A673 (cell line): Measurements from ENCODE around the gene CAP2. TPM values are rescaled to one million over a fixed set of nuclear protein-coding genes. Genes with fewer than 3 reads are reported as not detected.

Experiments used
- BruUV-seq: library from RNA; stranded (reverse); fragments of 400-500 nt; replicated peaks from 2 replicates; lab custom pipeline; 2021; lab: Mats Ljungman, UMichigan
- CTCF ChIA-PET: fragments of 300-600 bp; sonication (Branson Sonifier 250); formaldehyde crosslinking; loops from one replicate; lab custom pipeline; 2022; ENCODE audit warnings: antibody characterized with exemption; lab: Charles Lee
- POLR2A ChIA-PET: fragments of 300-600 bp; sonication (Branson Sonifier 250); formaldehyde crosslinking; loops from one replicate; lab custom pipeline; 2022; ENCODE audit warnings: antibody characterized with exemption; ENCODE audit not compliant: low non-redundant PET; lab: Charles Lee
- DNase-seq: peaks from one replicate; pipeline ENCODE4 v3.0.0-alpha.2; 2015; ENCODE audit warnings: low spot score
- H3K27ac ChIP-seq: fragments of 200-600 bp; sonication (generic); 2 replicates; pipeline ENCODE4 v1.5.1; 2016; ENCODE audit warnings: mixed run types, low read depth, mild to moderate bottlenecking, mixed read lengths, antibody characterized with exemption, low read length; ENCODE audit not compliant: poor library complexity, severe bottlenecking
- H3K27me3 ChIP-seq: fragments of 200-600 bp; sonication (generic); replicated peaks from 2 replicates; pipeline ENCODE4 v1.6.1; 2017; ENCODE audit warnings: mixed run types, low read depth, mild to moderate bottlenecking, mixed read lengths, antibody characterized with exemption, low read length; ENCODE audit not compliant: insufficient read depth, poor library complexity
- H3K36me3 ChIP-seq: fragments of 200-600 bp; sonication (generic); 2 replicates; pipeline ENCODE4 v1.6.1; 2016; ENCODE audit warnings: mixed run types, mild to moderate bottlenecking, mixed read lengths, antibody characterized with exemption, low read length; ENCODE audit not compliant: insufficient read depth, poor library complexity, severe bottlenecking
- H3K4me1 ChIP-seq: fragments of 200-600 bp; sonication (generic); 2 replicates; pipeline ENCODE4 v1.6.1; 2017; ENCODE audit warnings: mixed run types, mild to moderate bottlenecking, mixed read lengths, antibody characterized with exemption, low read length; ENCODE audit not compliant: insufficient read depth, poor library complexity, severe bottlenecking
- H3K4me3 ChIP-seq: fragments of 200-600 bp; sonication (generic); 2 replicates; pipeline ENCODE4 v1.5.1; 2016; ENCODE audit warnings: low read depth, mixed run types, mild to moderate bottlenecking, mixed read lengths, low read length; ENCODE audit not compliant: poor library complexity, severe bottlenecking
- H3K9me3 ChIP-seq: fragments of 200-600 bp; sonication (generic); 2 replicates; pipeline ENCODE4 v1.6.1; 2016; ENCODE audit warnings: mixed run types, low read depth, mild to moderate bottlenecking, mixed read lengths, antibody characterized with exemption, low read length; ENCODE audit not compliant: poor library complexity, severe bottlenecking
- CTCF ChIP-seq: fragments of 300-800, 200-600 bp; sonication (generic); conservative IDR thresholded peaks from 2 replicates; pipeline ENCODE4 v1.5.1; 2017; ENCODE audit warnings: low read depth, mild to moderate bottlenecking, antibody characterized with exemption, low read length, moderate library complexity, mixed read lengths
- EZH2 ChIP-seq: fragments of 200-600 bp; sonication (generic); IDR thresholded peaks from 2 replicates; pipeline ENCODE4 v1.6.1; 2017; ENCODE audit warnings: borderline replicate concordance, low read depth, mild to moderate bottlenecking, mixed read lengths, antibody characterized with exemption, low read length; ENCODE audit not compliant: poor library complexity, severe bottlenecking
- intact Hi-C: fragments of 100-400 bp; cut with micrococcal nuclease; formaldehyde crosslinking; loops from one replicate; pipeline ENCODE4 v1.10.0; 2022; ENCODE audit not compliant: unreplicated experiment
- total RNA-seq: library from RNA; stranded (reverse); gene quantifications from 2 replicates; pipeline ENCODE4 v1.2.3, GENCODE V29; 2021

The CAP2 gene
- total RNA-seq, 1 experiment from 2014 or later = 20.8 TPM

GRCh38 chr6:17600527-17601385, 207.4 kb downstream of the CAP2 start:
- intact Hi-C loops = loop anchor here (5.0 kb wide), 2 partner anchors 202 to 217 kb away; no protein-coding TSS in a partner anchor
- BruUV-seq = no TSS peak

DNA sequence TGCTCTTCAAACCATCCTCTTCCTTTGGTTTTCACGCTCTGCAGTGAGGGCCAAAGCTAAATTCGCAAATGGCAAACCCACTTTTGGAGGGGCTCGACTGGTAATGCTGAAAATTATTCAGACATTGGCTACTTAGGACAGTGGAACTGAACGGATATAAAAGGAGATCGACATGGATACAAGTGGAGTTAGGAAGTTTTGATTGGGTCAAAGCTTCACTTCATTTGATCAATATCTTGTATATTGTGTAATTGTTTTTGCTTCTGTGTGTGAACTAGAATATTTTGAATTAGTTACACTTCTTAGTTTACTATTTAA, 207.9 kb downstream of the CAP2 start:
- H3K9me3 ChIP-seq = no peaks in the 10 kb centered on the region
- ChIA-PET POLR2A (no interaction called here), CTCF (interaction anchor here (1.4 kb wide), 1 partner anchor 17 kb away, joined by 4 read pairs; no protein-coding TSS in a partner anchor)
- intact Hi-C loops = loop anchor here (5.0 kb wide), 2 partner anchors 201 to 216 kb away; no protein-coding TSS in a partner anchor
- H3K4me1 ChIP-seq = peaks cover 14% of the 10 kb centered on the region
- peak; percentile 13 for DNase-seq
- H3K27ac ChIP-seq = peak overlapping the region; percentile 88
- peak overlapping the region; percentile 90 for H3K4me3 ChIP-seq
- no peaks in the 10 kb centered on the region for H3K27me3 ChIP-seq
- TF ChIP-seq EZH2 (no peak), CTCF (no peak)
- BruUV-seq = TSS peak; percentile 50
- H3K36me3 ChIP-seq = no peaks in the 10 kb centered on the region

More at GRCh38 chr6:17600527-17601385, 207.4 kb downstream of the CAP2 start:
- H3K4me3 ChIP-seq = peak overlapping the region; percentile 90
- no peaks in the 10 kb centered on the region for H3K27me3 ChIP-seq
- ChIA-PET CTCF (interaction anchor here (0.6 to 1.4 kb wide), 2 partner anchors 17 to 216 kb away, joined by 4 to 7 read pairs; no protein-coding TSS in a partner anchor), POLR2A (interaction anchor here (0.6 kb wide), 2 partner anchors 97 to 308 kb away, joined by 3 to 6 read pairs; no protein-coding TSS in a partner anchor)
- no peaks in the 10 kb centered on the region for H3K9me3 ChIP-seq
- no peaks in the 10 kb centered on the region for H3K36me3 ChIP-seq
- H3K4me1 ChIP-seq = peaks cover 14% of the 10 kb centered on the region
- peak overlapping the region; percentile 88 for H3K27ac ChIP-seq
- TF ChIP-seq EZH2 = no peak
- TF ChIP-seq CTCF = no peak
- peak; percentile 55 for DNase-seq

- CTCF ChIA-PET = interaction anchor here (0.7 kb wide), 1 partner anchor 219 kb away, joined by 4 read pairs; no protein-coding TSS in a partner anchor
- Histone ChIP-seq H3K4me3 (no peak overlapping the region), H3K36me3 (peaks cover 4% of the 10 kb centered on the region), H3K27ac (no peak overlapping the region), H3K9me3 (no peaks in the 10 kb centered on the region), H3K4me1 (peaks cover 14% of the 10 kb centered on the region), H3K27me3 (no peaks in the 10 kb centered on the region)
- POLR2A ChIA-PET = no interaction called here
- BruUV-seq = no TSS peak
- DNase-seq = no peak
- TF ChIP-seq CTCF (no peak), EZH2 (no peak)
- intact Hi-C loops = loop anchor here (5.0 kb wide), 2 partner anchors 199 to 214 kb away; no protein-coding TSS in a partner anchor
These were observed 209.5 kb downstream of the CAP2 start for GRCh38 chr6:17602888-17603287.
